Measurements from ENCODE around the gene RAB3IL1. TPM values are rescaled to one million over a fixed set of nuclear protein-coding genes. Genes with fewer than 3 reads are reported as not detected.

RAB3IL1 gene
- total and polyA plus RNA-seq, 9 of the 15 experiments (the other 6 are each of a cell fraction or from before 2014, with no cell fraction given): 0.15 to 42.6 (median 15.5) TPM

GRCh38 chr11:61869708-61870451 lies 47.5 kb downstream of the RAB3IL1 start (continued):
- TF ChIP-seq ZNF280B (CRISPR knock-in tag; IDR thresholded peaks at IDR 0.05) (no peak), ZNF12 (CRISPR knock-in tag; IDR thresholded peaks at IDR 0.05) (0 out of 2 replicates have a peak, but pooled peaks have one; percentile 47), GTF2A2 (tag; IDR thresholded peaks at IDR 0.05) (no peak), MXI1 (IDR thresholded peaks at IDR 0.05; ENCODE audit: low read depth, low read length) (peak; percentile 49; the same call in 1 of the 2 replicates), CBX3 (IDR thresholded peaks at IDR 0.05; ENCODE audit: borderline replicate concordance in 1 of 2, low read length in 2 of 2) (no peak), ERF (CRISPR knock-in tag; IDR thresholded peaks at IDR 0.05) (peak; percentile 52; the same call in 1 of the 2 replicates), STAT5B (CRISPR knock-in tag; IDR thresholded peaks at IDR 0.05) (no peak), CBX8 (IDR thresholded peaks at IDR 0.05; ENCODE audit: borderline replicate concordance, extremely low read depth, low read depth, low read length, poor library complexity, severe bottlenecking) (no peak), KDM2B (CRISPR knock-in tag; IDR thresholded peaks at IDR 0.05) (no peak), ELF4 (CRISPR knock-in tag; IDR thresholded peaks at IDR 0.05) (peak; percentile 68; the same call in 1 of the 2 replicates), CBFA2T2 (conservative IDR thresholded peaks at IDR 0.05) (peak; percentile 96), CEBPG (CRISPR knock-in tag; IDR thresholded peaks at IDR 0.05) (no peak), CEBPG (tag; conservative IDR thresholded peaks at IDR 0.05 in 1 of 2, IDR thresholded peaks at IDR 0.05 in 1 of 2) (no peak), ILK (tag; IDR thresholded peaks at IDR 0.05; ENCODE audit: borderline replicate concordance, low read depth) (no peak), RBFOX2 (IDR thresholded peaks at IDR 0.05; ENCODE audit: low read depth, low read length) (peak; percentile 77), ZNF583 (CRISPR knock-in tag; IDR thresholded peaks at IDR 0.05) (peak; percentile 89), ATF4 (CRISPR knock-in tag; IDR thresholded peaks at IDR 0.05) (peak; percentile 68), ELK1 (CRISPR knock-in tag; IDR thresholded peaks at IDR 0.05) (no peak), HNRNPH1 (optimal IDR thresholded peaks at IDR 0.05; ENCODE audit: low read depth, low read length) (no peak), NFRKB (IDR thresholded peaks at IDR 0.05; ENCODE audit: low read depth) (peak; percentile 72; the same call in 1 of the 2 replicates), ZNF639 (CRISPR knock-in tag; conservative IDR thresholded peaks at IDR 0.05 in 1 of 2, IDR thresholded peaks at IDR 0.05 in 1 of 2) (peak in 1 of 2 experiments; percentile 91; a peak in 2 of 4 replicates), CAMTA2 (CRISPR knock-in tag; conservative IDR thresholded peaks at IDR 0.05) (no peak), SMAD1 (IDR thresholded peaks at IDR 0.05; ENCODE audit: low read depth, low read length, partially characterized antibody) (peak; percentile 80)

Measured in K562 (cell line).